ENCODE data around the gene MMP8.

MMP8 gene

DNA sequence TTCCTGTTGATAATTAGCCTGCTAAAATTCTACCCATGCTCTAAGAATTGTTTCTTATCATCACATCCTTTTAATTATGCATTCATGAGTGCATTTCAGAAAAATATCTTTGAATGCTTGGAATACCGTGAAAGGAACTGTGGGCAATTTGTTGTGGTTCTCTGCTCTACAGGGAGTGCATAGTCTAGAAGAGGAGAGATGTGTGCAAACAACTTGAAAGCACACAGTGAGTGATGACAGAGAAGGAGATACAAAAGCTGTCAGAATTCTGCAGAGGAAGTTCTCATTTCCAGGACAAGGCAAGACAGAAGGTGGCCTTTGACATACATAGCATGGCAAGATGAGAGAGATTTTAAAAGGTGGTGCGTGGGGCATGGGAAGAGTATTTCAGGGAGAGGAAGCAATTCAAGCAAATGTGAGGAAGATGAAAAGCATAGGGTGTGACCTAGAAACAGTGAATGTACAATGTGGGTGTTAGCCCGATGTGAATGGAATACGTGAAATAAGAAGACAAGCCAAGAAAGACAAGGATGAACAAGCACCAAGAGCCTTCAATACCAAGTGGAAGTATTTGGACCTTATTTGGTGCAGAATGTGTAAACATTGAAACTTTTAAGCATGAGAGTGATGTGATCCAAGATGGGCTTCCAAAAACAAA is 5.0 kb downstream of the MMP8 start:
- DNase-seq: no peak

DNA sequence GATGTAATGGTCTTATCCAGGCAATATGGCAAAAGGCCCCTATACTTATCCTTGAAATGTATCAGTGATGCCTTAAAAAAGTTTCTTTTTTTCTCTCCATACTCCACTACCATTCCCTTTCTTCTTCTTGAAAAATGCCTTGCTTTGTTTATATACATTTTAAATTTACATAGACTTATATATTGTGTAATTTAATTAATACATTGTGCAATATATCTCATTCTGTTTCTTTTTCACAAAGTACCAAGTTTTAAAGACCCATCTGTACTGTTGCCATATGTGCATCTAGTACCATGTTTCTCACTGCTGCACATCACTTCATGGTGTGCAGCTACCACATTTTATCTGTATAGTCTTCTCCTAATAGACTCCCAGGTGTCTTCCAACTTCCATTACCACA is 7.5 kb downstream of the MMP8 start:
- DNase-seq: no peak

GRCh38 chr11:102716527-102716926 is 8.2 kb downstream of the MMP8 start:
- DNase-seq: no peak

DNA sequence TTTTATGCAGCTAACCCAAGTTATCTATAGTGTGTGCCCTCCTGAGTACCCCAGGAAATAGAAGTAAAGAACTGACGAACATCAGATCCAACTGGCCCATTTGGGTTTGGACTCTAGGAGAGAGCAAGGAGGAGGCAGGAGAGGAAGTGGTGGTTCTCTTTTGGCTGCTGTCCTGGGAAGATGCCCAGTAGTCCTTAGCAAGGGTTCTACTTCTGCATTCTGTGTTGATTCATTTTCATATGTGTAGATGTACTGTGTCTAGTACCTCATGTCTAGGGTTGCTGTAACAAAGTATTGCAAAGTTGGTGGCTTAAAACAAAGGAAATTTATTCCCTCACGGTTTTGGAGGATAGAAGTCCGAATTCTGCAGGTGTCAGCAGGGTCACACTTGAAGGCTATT is 12.6 kb downstream of the MMP8 start:
- DNase-seq: no peak

DNA sequence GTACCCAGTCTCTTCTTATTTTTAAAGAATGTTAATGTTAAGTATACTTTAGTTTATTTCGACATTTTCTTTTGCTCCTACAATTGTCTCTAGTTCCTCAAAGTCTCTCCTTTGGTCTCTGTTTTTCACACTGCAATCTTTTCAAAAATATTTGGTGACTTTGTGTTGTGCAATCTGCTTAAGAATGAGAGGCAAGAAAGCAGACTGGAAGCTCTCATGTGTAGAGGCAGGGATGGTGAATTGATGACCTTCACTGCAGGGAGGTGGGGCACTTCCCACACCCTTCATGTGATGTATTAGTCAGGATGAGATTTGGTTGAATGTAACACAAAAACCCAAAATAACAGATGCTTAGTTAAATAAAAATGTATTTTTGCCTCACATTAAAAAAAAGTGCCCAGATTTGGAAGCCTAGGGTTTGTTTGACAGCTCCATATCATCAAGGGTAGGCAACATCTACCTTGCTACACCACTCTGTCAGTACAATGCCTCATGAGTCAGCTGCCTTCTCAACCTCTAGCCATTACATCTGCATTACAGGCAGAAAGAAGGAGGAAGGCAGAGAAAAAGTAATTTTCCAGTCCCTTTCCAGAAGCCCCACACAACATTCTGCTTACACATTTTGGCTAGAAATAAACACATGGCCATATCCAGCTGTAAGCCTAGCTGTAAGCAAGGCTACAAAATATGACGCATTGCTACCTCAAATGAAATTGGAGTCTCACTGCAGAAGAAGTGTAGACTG is 15.4 kb downstream of the MMP8 start:
- no peak for DNase-seq

DNA sequence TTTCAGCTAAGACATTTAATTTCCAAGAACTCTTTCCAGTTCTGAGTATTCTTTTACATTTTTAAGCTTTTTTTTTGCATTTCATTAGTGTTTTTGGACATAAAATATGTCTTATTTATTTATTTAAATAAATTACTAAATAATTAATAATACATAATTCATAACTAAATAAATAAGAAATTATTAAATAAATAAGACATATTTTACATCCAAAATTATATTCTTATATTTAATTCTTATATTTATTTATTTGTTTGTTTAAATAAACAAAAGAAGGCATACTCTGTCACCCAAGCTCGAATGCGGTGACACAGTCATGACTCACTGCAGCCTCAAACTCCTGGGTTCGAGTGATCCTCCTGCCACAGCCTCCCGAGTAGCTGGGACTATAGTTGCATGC is 16.1 kb downstream of the MMP8 start:
- DNase-seq: no peak

GRCh38 chr11:102705626-102706025 is 19.1 kb downstream of the MMP8 start, which contains the start of gene MMP27:
TSS of gene MMP27 (minus strand) at chr11:102705769. CDS start at chr11:102705714, 55 bp downstream.
- no peak for DNase-seq

GRCh38 chr11:102704841-102705240 is 19.9 kb downstream of the MMP8 start:
- DNase-seq: no peak

DNA sequence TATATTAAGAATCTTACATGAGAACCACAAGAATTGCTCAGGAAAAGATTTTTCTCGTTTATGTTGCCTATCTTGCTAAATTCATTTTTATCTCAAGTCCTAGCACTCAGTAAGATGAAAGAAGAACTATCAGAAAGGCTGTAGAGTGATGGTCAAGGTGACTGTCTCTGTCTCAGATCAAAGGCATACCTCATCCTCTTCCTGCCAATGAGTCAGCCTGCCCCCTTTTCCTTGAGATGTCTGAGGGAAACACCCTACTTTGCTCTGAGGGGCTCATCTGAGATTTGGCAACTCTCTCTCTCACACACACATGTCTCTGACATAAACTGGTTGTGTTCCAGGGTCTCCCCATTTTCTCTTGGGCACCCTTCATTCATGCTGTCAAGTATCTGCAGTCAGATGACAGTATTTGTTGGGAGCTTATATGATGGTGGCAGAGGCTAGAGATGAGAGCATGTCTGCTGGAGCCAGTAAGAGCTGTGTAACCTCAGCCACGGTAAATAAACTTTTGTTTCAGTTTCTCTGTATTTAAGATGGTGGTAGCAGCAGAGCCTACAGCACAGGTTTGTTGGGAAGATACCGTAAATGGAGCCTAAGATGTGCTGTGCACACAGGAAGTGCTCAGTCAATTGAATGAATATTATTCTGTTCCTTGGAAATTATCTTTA is 20.8 kb downstream of the MMP8 start:
- no peak for DNase-seq

DNA sequence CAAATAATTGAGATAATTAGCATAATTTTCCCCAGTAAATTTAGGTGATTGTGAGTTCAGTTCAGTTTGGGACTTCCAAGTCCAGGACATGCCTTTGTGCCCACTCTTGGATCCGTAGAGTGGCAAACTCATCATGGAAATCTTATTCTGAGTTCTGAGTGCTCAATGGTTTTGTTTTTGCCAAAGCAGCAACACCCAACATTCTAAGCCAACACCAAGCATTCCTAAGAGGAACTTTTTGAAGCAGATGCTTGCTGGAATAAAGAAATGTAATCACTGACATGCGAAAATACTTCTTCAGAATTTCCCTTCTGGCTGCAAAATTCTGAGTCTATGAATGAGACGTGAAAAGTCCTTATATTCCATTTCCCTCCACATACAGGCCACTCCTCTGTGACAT is 29.6 kb downstream of the MMP8 start:
- no peak for DNase-seq

- DNase-seq: no peak
Measured at GRCh38 chr11:102685754-102686153, 39.0 kb downstream of the MMP8 start.

DNA sequence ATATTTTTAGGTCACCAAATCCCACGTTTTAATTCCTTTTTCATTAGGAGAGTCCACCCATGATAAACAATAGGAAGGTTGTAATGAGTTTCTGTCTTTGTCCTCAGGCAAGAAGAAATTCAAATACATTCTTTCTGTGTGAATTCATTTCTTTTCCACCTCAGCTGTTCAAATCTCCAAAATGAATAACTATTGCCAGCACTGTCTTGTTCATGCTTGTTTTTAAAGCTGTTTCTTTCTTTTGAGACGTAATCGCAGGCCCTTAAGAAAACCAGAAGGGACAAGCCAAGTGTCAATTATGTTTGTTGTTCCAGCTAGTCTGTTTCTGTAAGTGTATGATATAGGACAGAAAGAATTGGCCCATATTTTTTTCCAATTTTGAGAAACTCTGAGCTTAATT is 39.4 kb downstream of the MMP8 start:
- DNase-seq: no peak

DNA sequence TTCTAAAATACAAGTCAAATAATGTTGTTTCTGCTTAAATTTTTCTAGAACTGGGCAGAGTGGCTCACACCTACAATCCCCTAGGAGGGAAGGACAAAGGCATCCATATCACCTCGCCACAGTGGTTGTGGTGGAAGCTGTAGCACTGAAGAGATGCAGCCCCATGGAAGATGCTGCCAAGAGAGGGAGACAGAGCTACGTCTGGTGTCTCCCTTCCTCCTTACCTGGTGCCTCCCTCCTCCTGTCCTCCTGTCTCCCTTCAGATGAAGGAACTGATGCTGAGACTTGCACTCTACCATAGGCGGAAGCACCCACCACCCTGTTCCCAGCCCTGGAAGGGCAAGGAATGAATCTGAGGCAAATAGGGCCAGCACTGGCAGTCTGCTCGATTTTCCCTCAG is 41.5 kb downstream of the MMP8 start:
- no peak for DNase-seq

DNA sequence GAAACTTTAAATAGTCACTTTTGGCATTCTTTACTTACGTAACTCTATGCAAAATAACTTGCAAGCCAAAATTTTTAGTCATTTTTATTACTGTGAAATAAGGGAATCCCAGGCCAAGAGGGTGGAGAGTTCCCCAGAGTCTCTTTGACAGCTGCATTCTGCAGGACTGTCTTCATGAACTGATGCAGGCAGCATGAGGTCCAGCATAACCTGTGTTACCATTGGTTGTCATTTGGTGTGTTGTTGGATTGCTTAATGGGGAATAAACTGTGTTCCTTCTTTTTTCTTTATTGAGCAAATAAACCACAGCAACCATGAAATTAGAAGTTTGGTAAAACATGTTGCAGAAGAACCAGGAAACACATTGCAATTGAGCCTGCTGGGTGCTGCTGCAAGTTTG is 43.8 kb downstream of the MMP8 start:
- no peak for DNase-seq

DNA sequence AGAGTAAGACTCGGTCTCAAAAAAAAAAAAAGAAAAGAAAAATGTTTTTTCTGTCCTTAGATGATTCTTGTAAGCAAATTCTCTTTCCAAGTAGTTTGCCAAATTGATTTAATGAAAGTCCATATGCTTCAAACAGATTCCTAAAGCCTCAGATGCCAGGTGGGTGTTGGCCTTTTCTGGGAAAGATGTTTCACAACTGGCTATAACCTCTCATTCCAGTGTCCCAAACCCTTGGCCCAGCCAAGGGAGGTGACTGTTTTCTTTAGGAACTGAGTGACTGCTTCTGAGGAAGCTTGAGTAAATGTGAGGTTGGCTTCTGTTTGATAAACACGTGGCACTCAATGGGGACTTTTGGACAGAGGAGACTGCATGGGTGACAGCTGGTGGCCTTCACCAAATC is 46.7 kb downstream of the MMP8 start:
- no peak for DNase-seq

- no peak for DNase-seq
Measured at GRCh38 chr11:102676084-102676483, 48.7 kb downstream of the MMP8 start.

GRCh38 chr11:102669664-102670063 is 55.1 kb downstream of the MMP8 start:
- no peak for DNase-seq

- DNase-seq: peak; percentile 44 to 48
Measured at GRCh38 chr11:102666331-102666957, 58.3 kb downstream of the MMP8 start.

GRCh38 chr11:102664001-102664752 is 60.6 kb downstream of the MMP8 start:
- DNase-seq: no peak

DNA sequence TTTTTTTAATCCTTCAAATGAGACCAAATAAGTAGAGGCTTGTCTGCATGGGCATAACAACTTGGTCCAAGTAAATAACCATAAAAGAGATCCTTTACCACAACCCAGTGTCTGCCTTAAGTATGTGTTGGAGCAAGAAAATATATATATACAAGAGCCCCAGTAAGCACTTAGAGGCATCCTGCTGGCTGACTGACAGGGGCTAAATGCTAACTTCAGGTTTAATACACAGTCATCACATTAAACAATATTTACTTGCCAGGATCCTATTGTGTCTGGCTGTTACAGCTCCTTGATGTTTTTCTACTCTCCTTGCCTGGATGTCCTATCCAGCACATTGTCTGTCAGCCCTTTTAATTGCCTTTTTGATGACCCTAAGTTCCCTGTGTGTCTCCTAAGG is 62.1 kb downstream of the MMP8 start:
- DNase-seq: no peak
